ENCODE data around the gene CHST11. TPM values are rescaled to one million over a fixed set of nuclear protein-coding genes. Genes with fewer than 3 reads are reported as not detected.

CHST11 gene
- total RNA-seq, 1 donor from 2014 or later = 3.4 TPM

DNA sequence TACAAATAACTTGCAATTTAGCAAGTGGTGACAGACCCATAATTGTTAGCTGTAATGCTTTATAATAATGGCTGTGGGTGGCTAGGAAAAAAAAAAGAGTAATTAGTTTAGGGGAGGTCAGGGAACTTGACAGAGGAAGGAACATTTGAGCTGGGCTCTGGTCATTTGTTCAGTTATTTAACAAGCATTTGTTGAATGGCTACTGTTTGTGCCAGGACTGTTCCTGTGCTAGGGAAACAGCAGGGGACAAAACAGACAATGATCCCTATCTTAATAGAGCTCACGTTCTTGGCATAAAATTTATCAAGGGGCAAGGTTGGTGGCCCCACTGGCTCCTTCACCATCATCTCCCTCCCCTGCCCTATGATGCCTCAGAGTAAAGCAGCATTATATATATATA, 18.5 kb downstream of the CHST11 start:
- DNase-seq (no peak), ATAC-seq (no peak)
- intact Hi-C loops (cut with micrococcal nuclease) = no loop called here

DNA sequence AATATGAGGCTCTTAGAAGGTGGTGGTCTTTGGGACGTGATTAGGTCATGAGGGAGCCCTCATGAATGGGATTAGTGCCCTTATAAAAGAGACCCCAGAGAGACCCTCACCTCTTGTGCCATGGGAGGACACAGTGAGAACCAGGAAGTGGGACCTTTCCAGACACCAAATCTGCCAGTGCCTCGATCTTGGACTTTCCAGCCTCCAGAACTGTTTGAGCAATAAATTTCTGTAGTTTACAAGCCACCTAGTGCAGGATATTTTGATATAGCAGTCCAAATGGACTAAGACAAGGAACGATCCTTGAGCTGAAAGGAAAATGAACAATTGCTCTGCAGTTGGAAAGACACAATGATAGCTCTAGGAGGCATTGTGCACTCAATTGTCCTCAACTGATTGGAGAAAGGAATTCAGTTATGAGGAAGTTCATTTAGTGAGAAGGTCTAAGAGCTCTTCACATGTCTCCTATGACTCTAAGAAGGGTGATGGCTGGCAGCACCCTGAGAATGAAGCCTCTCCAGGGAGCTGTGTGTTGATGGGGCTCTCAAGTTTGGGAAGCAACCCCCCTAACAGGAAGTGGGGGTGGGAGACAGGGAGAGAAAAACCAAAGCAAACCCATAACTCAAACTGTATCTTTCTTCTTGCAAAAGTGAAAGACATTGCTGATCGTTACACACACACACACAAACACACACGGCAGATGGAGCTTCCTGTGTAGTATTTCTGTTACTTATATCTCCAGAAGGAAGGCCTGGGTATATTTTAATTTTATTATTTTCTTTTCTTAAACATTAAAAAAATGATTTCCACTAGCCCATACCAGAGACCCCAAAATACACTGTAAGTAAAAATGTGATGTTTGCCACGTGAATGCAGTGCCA, 21.0 kb downstream of the CHST11 start:
- intact Hi-C loops (cut with micrococcal nuclease) = no loop called here
- DNase-seq = no peak
- ATAC-seq = peak; percentile 45

GRCh38 chr12:104478396-104479122, 21.8 kb downstream of the CHST11 start:
- ATAC-seq (peak; percentile 76), DNase-seq (no peak)
- intact Hi-C loops (cut with micrococcal nuclease) = no loop called here

DNA sequence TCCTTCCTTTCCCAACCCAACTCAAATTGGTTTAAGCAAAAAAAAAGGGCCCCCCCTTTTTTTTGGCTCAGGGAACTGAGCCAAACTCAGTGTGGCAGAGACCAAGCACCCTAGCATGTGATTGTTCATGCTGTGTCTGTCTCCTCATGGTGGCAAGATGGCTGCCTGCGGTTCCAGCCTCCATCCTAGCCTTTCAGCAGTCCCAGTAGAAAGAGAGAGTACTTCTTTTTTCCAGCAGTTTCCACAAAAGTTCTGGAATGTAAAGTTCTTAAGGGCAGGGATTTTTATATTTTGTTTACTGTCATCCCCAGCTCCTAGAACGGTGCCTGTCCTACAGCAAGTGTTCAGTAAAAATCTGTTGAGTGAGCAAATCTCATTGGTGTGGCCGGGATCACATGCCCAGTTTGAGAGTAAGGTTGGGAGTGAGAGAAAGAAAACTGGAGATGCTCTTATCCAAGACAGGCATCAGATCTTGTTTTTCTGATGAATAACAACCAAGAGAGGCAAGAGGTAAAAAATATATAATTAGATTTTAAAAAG, 22.4 kb downstream of the CHST11 start:
- intact Hi-C loops (cut with micrococcal nuclease) = no loop called here
- ATAC-seq = no peak

DNA sequence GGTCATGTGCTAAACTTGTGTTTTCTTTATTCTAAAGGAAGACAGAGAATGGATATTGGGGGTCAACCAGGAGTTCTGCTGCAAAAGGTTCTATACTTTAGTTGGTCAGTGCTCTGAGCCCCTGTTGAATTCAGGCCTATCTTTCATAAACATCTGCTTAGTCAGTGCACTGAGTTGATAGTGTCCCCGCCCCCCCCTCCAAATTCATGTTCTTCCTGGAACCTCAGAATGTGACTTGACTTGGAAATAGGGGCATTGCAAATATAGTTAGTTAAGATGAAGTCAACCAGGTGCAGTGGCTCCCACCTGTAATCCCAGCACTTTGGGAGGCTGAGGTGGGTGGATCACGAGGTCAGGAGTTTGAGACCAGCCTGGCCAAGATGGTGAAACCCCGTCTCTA, 23.3 kb downstream of the CHST11 start:
- ATAC-seq (no peak), DNase-seq (no peak)
- intact Hi-C loops (cut with micrococcal nuclease) = no loop called here

More for the DNA sequence above, 22.4 kb downstream of the CHST11 start:
- DNase-seq = no peak

GRCh38 chr12:104480826-104481440, 24.2 kb downstream of the CHST11 start:
- intact Hi-C loops (cut with micrococcal nuclease) = no loop called here
- ATAC-seq (peak; percentile 57), DNase-seq (peak; percentile 71)

DNA sequence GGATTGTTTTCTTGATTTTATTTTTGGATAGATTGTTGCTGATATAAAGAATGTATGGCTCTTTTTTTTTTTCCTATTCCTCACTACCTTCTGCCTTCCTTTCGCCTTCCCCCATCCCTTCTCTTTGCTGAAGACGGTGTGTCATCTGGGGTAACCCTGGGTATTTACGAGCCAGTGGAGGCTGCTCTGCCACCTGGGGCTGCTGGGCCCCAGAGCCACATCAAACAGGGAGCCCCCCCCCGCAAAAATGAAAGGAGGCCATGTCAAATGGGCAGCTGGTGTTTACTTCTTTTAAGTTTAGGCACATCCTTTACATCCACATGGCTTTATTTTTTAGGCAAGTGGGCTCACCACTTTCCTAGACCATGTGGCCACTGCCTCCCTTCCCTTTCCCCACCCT, 25.4 kb downstream of the CHST11 start:
- ATAC-seq (no peak), DNase-seq (no peak)
- intact Hi-C loops (cut with micrococcal nuclease) = no loop called here

- ATAC-seq = no peak
- DNase-seq = no peak
- intact Hi-C loops (cut with micrococcal nuclease) = no loop called here
Measured at GRCh38 chr12:104482748-104483147, 26.0 kb downstream of the CHST11 start.

DNA sequence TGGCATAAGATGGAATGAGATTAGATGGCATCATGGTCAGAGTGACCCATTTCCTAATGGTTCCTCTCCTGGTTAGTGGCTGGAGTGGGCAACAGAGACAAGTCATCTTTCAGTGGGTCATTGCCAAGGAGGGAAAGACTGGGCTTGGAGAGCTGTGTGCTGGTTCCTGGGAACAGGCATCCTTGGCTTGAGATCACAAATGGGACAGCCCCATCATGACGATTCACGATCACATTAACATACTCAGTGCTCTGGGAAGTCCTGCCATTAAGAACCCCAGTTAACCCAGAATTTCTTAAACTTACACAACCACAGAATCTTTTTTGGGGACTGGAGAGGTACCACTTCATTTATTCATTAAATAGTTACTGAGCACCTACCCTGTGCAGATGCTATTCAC, 27.3 kb downstream of the CHST11 start:
- no peak for ATAC-seq

GRCh38 chr12:104485651-104486362, 29.1 kb downstream of the CHST11 start:
- intact Hi-C loops (cut with micrococcal nuclease) = no loop called here
- ATAC-seq = peak; percentile 9
- DNase-seq = no peak

More for the DNA sequence above, 27.3 kb downstream of the CHST11 start:
- DNase-seq = no peak
- intact Hi-C loops (cut with micrococcal nuclease) = no loop called here

GRCh38 chr12:104486363-104486750, 29.6 kb downstream of the CHST11 start:
- peak; percentile 13 for ATAC-seq
- intact Hi-C loops (cut with micrococcal nuclease) = no loop called here

GRCh38 chr12:104486943-104487819, 30.4 kb downstream of the CHST11 start:
- intact Hi-C loops (cut with micrococcal nuclease) = no loop called here
- ATAC-seq = peak; percentile 79
- no peak for DNase-seq

More at GRCh38 chr12:104486363-104486750, 29.6 kb downstream of the CHST11 start:
- DNase-seq = no peak

DNA sequence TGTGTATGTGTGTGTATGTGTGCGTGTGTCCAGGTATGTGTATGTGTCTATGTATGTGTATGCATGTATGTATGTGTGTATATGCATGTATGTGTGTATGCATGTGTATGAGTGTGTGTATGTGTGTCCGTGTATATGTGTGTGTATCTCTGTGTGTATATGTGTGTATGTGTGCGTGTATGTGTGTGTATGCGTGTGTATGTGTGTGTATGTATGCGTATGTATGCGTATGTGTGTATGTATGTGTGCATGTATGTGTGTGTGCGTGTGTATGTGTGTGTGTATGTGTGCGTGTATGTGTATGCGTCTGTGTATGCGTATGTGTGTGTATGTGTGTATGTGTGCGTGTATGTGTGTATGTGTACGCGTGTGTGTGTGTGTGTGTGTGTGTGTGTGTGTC, 31.6 kb downstream of the CHST11 start:
- intact Hi-C loops (cut with micrococcal nuclease) = no loop called here
- ATAC-seq = no peak
- DNase-seq = no peak

DNA sequence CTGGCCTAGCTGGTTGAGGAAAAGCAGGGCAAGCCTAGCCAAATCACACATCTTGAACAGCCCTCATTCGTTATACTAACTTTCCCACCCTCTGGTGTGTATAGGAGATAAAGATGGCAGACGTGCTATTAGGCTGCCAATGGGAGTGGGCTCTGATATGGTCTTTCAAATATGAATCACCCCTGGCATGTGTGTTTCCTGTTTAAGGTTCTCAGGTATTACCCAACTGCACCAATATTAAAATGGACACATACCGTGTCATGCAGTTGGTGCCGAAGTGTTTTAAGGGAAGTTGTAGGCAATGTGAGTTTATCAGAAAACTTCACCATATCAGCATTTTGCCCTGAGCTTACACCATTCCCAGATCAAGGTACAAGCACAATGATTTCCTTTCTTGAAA, 33.4 kb downstream of the CHST11 start:
- no peak for ATAC-seq
- intact Hi-C loops (cut with micrococcal nuclease) = no loop called here

DNA sequence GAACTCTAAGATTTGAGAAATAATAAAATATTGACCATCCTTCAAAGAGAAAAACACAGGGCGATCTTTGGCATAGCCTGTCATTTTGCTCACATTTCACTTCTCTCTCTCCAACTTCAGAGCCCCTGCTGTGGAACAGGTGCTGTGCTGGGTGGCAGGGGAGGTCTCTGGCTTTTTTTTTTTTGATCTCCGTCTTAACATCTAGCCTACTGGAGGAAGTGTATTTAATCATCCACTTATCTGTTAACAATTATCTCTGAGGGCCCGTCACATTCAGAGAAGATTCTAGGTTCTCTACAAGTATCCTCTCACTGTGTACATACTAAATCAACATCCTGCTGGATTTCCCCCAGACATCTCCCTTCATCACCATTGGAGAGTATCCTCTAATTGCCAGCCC, 34.1 kb downstream of the CHST11 start:
- DNase-seq = no peak
- no peak for ATAC-seq
- intact Hi-C loops (cut with micrococcal nuclease) = no loop called here

More for the DNA sequence above, 33.4 kb downstream of the CHST11 start:
- DNase-seq = no peak

DNA sequence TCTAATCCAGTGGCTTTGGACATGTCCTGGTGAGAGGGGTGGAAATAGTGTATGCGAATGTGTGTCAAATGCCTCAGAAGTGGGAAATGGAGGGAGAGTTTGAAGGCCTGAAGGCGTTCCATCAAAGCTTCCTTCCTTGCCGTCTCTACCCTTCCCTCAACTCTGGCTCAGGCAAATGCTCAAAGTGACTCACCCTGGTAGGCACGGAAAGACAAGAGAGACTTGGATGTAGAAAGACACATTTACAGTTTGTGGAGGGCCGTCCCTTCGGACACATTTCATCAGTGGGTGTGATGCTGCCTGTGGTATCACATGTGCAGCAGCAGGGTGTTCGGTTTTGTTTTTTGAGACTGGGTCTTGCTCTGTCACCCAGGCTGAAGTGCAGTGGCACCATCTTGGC, 36.7 kb downstream of the CHST11 start:
- ATAC-seq = no peak
- intact Hi-C loops (cut with micrococcal nuclease) = no loop called here

GRCh38 chr12:104494137-104494792, 37.5 kb downstream of the CHST11 start:
- peak; percentile 33 for DNase-seq
- peak; percentile 72 for ATAC-seq
- intact Hi-C loops (cut with micrococcal nuclease) = no loop called here

More for the DNA sequence above, 36.7 kb downstream of the CHST11 start:
- no peak for DNase-seq

DNA sequence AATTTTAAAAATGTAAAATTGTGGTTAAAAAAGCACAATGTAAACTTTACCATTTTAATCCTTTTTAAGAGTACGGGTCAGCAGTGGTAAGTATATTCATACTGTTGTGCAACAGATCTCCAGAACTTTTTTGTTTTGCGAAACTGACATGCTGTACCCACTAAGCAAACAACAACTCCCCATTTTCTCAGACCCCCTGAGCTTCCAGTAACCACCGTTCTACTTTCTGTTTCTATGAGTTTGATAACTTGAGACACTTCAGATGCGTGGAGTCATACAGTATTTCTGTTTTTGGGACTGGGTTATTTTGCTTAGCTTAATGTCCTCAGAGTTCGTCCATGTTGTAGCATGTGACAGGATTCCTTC, 38.0 kb downstream of the CHST11 start:
- intact Hi-C loops (cut with micrococcal nuclease) = no loop called here
- DNase-seq (no peak), ATAC-seq (peak; percentile 34)
